Head of caudate nucleus (tissue), 42 donors: ENCODE results near the gene PPP1CA.
A peak's percentile ranks its signal among the peaks of the same experiment; 100 is the strongest.

Experiments used
- DNase-seq, 42 donors: peaks; one replicate each; pipeline versions ENCODE4 v3.0.0 to v3.0.0-alpha.2; 2020 to 2021; ENCODE audit warnings: mixed read lengths in 7 of 42
- intact Hi-C: fragments of 100-400 bp; cut with DNase I; formaldehyde crosslinking; loops from one replicate; pipeline ENCODE4 v1.15.0; 2022

Gene PPP1CA

GRCh38 chr11:67396259-67396581 is 5.4 kb downstream of the PPP1CA start:
- intact Hi-C loops: no loop called here
- DNase-seq: peak in 7 of 42 donors; percentile 21 to 70 (median 44)

- intact Hi-C loops: no loop called here
- DNase-seq: peak in 1 of 42 donors; percentile 4
These were observed 6.0 kb downstream of the PPP1CA start for GRCh38 chr11:67395555-67396258.

- intact Hi-C loops: loop anchor here (5.0 kb wide), 2 partner anchors 42 to 113 kb away; partner anchors contain the start of genes CDK2AP2, PITPNM1 and POLD4
- DNase-seq: no peak
These were observed 7.7 kb downstream of the PPP1CA start for GRCh38 chr11:67393990-67394389.

- DNase-seq: no peak
- intact Hi-C loops: loop anchor here (5.0 kb wide), 2 partner anchors 41 to 114 kb away; partner anchors contain the start of genes CDK2AP2, PITPNM1 and POLD4
These were observed 8.2 kb downstream of the PPP1CA start for GRCh38 chr11:67393437-67393836.

- intact Hi-C loops: loop anchor here (5.0 kb wide), 2 partner anchors 40 to 115 kb away; partner anchors contain the start of genes CDK2AP2, PITPNM1 and POLD4
These were observed 9.4 kb downstream of the PPP1CA start for GRCh38 chr11:67392183-67392715.

GRCh38 chr11:67391304-67392182 is 10.1 kb downstream of the PPP1CA start, which contains the start of gene RAD9A:
TSS of gene RAD9A (plus strand) at chr11:67391986. CDS start at chr11:67392045, 59 bp downstream.
- intact Hi-C loops: loop anchor here (5.0 kb wide), 2 partner anchors 39 to 116 kb away; partner anchors contain the start of genes CDK2AP2, PITPNM1 and POLD4

More at GRCh38 chr11:67392183-67392715, 9.4 kb downstream of the PPP1CA start:
- peak in 1 of 42 donors; percentile 8 for DNase-seq

GRCh38 chr11:67390947-67391303 is 10.7 kb downstream of the PPP1CA start:
- DNase-seq: no peak
- intact Hi-C loops: loop anchor here (5.0 kb wide), 2 partner anchors 39 to 116 kb away; partner anchors contain the start of genes CDK2AP2, PITPNM1 and POLD4

More at GRCh38 chr11:67391304-67392182, 10.1 kb downstream of the PPP1CA start, which contains the start of gene RAD9A:
- DNase-seq: peak; percentile 92 to 99 (median 96)

GRCh38 chr11:67389477-67389876 is 12.2 kb downstream of the PPP1CA start:
- DNase-seq: peak in 2 of 42 donors; percentile 48 to 70
- intact Hi-C loops: no loop called here

GRCh38 chr11:67387518-67387917 is 14.1 kb downstream of the PPP1CA start:
- DNase-seq: no peak
- intact Hi-C loops: no loop called here

GRCh38 chr11:67387069-67387468 is 14.6 kb downstream of the PPP1CA start:
- intact Hi-C loops: no loop called here
- DNase-seq: peak in 1 of 42 donors; percentile 8

GRCh38 chr11:67384851-67385366 is 16.7 kb downstream of the PPP1CA start:
- peak in 12 of 42 donors; percentile 43 to 78 (median 60) for DNase-seq
- intact Hi-C loops: no loop called here

GRCh38 chr11:67382276-67383136 is 19.2 kb downstream of the PPP1CA start:
- DNase-seq: peak; percentile 59 to 93 (median 86)
- intact Hi-C loops: no loop called here

- no peak for DNase-seq
- intact Hi-C loops: no loop called here
These were observed 20.2 kb downstream of the PPP1CA start for GRCh38 chr11:67381244-67381972.

GRCh38 chr11:67379061-67380058 is 22.3 kb downstream of the PPP1CA start:
- DNase-seq: no peak
- intact Hi-C loops: loop anchor here (2.0 to 10.0 kb wide), 2 partner anchors 23 to 115 kb away; partner anchors contain the start of gene GRK2

GRCh38 chr11:67378544-67378943 is 23.1 kb downstream of the PPP1CA start:
- intact Hi-C loops: loop anchor here (2.0 to 10.0 kb wide), 2 partner anchors 22 to 114 kb away; partner anchors contain the start of gene GRK2
- DNase-seq: no peak
